Measurements from ENCODE around the gene UBE2L5. TPM values are rescaled to one million over a fixed set of nuclear protein-coding genes. Genes with fewer than 3 reads are reported as not detected.

UBE2L5 gene
- total and polyA plus RNA-seq, 2 experiments from 2014 or later = not detected

DNA sequence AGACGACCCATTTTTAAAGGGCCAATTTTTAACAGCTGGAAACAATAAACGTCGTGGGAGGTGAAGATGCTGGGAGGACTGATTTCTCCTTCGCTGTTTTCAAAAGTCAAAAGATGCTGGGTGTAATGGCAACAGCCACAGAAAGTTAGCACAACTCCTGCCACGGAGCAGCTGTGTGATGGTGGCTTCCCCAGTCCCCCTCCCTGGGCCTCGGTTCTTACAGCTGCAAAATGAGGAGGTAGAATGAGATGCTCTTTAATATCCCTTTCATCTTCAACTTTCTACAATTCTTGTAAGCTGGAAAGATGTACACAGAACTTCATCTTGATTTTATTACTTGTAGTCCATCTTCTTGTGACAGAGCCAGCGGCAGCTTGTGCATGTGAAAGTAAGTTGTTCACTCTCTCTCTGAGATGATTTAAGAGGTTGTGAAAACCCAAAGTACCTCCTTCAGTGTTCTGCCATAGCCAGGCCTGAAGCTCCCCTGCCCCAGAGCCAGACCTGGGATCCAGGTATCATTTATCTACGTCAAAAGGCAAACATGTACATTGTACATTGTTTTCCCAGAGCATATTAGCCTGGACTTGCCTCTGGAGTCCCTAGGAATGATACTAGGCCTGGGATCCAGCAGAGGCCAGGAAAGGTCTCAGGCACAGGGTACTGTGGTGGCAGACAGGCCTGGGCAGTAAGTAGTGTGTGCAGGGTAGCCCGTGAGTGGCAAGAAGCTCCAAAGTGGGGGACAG, 3.4 kb upstream of the UBE2L5 start:
- H3K79me2 ChIP-seq (ENCODE audit: insufficient read depth) = no peaks in the 10 kb centered on the region
- TF ChIP-seq EZH2phosphoT487 (IDR thresholded peaks at IDR 0.05; ENCODE audit: insufficient read depth, low read depth) (no peak), EZH2 (IDR thresholded peaks at IDR 0.05; ENCODE audit: insufficient read depth, poor library complexity, severe bottlenecking) (no peak)
- H3K9ac ChIP-seq = no peak overlapping the region
- H3K36me3 ChIP-seq (ENCODE audit: low read depth) = no peaks in the 10 kb centered on the region
- H4K20me1 ChIP-seq (ENCODE audit: insufficient read depth) = no peaks in the 10 kb centered on the region
- no peak for DNase-seq
- H2AFZ ChIP-seq = no peak overlapping the region; the same call in 1 of the 2 replicates
- in situ Hi-C loops (cut with MboI) = no loop called here
- no peak overlapping the region for H3K4me2 ChIP-seq (ENCODE audit: unreplicated experiment)
- H3F3A ChIP-seq (ENCODE audit: insufficient read depth) = peaks cover 5% of the 10 kb centered on the region; the same call in 1 of the 2 replicates
- no peak overlapping the region for H3K4me3 ChIP-seq
- 0 out of 2 replicates have a peak, but pooled peaks cover 4% of the 10 kb centered on the region for H3K4me1 ChIP-seq (ENCODE audit: insufficient read depth)
- 34 to 44% methylated on average over 9 of the region's 9 CpGs for WGBS, 2 experiments (ENCODE audit: low coverage in 1 of 2, low lambda C conversion rate in 2 of 2, missing lambda C conversion rate in 2 of 2)
- no peaks in the 10 kb centered on the region for H3K9me2 ChIP-seq (ENCODE audit: insufficient read depth)
- H3K9me3 ChIP-seq (ENCODE audit: low read depth) = no peaks in the 10 kb centered on the region
- H3K27me3 ChIP-seq (replicated peaks; ENCODE audit: insufficient read depth) = no peaks in the 10 kb centered on the region
- no peak overlapping the region for H3K27ac ChIP-seq

DNA sequence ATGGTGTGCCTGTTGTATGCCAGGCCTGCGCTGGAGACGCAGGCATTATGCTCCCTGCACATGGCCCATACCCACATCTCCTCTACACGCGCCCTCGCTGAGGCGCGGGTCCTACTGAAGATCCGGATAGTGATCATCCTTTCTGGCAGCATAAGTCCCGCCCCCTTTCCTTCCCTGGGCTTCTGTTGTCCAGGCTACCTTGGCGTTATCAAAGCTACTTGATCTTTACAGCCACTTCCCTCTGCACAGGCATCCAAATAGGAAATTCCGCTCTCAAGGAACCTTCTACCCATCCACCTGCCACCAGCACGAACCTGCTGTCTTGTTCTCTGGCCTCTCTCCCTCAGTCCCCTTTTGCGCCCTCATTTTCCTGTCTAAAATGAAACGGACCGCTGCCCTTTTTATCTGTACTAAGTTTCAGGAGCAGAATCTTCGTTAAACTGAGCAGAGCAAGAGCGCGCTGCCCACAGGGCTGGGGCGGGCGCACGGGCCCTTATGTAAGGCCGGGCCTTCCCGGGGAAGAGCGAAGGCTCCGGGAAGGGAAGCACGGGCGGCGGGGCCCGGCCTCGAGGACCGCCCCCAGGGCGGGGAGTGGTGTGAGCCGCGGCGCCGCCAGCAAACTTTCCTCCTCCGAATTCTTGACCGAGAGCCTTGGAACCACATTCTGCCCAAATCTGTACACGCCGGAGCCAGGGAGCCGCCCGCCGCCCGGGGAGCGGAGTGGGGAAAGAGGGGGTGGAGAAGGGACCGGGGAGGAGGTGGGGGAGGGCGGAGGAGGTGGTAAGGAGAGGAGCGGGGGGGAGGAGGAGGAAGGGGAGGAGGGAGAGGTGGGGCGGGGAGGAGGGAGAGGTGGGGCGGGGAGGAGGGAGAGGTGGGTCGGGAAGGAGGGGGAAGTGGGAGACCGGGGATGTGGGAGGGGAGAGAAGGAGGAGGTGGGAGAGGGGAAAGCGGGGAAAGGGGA, 920 bp upstream of the UBE2L5 start:
- H3K4me2 ChIP-seq (ENCODE audit: unreplicated experiment) = peak overlapping the region; percentile 84
- H4K20me1 ChIP-seq (ENCODE audit: insufficient read depth) = no peaks in the 10 kb centered on the region
- peak overlapping the region; percentile 85 for H3K4me3 ChIP-seq
- H3K9ac ChIP-seq = peak overlapping the region; percentile 89
- in situ Hi-C loops (cut with MboI) = no loop called here
- H3K4me1 ChIP-seq (ENCODE audit: insufficient read depth) = 0 out of 2 replicates have a peak, but pooled peaks cover 4% of the 10 kb centered on the region
- no peaks in the 10 kb centered on the region for H3K27me3 ChIP-seq (replicated peaks; ENCODE audit: insufficient read depth)
- H3K27ac ChIP-seq = peak overlapping the region; percentile 82
- no peak for TF ChIP-seq EZH2 (IDR thresholded peaks at IDR 0.05; ENCODE audit: insufficient read depth, poor library complexity, severe bottlenecking)
- no peak for TF ChIP-seq EZH2phosphoT487 (IDR thresholded peaks at IDR 0.05; ENCODE audit: insufficient read depth, low read depth)
- peak; percentile 94 for DNase-seq
- no peaks in the 10 kb centered on the region for H3K79me2 ChIP-seq (ENCODE audit: insufficient read depth)
- peak overlapping the region; percentile 91 for H2AFZ ChIP-seq
- no peaks in the 10 kb centered on the region for H3K9me3 ChIP-seq (ENCODE audit: low read depth)
- H3K9me2 ChIP-seq (ENCODE audit: insufficient read depth) = no peaks in the 10 kb centered on the region
- peaks cover 5% of the 10 kb centered on the region; the same call in 1 of the 2 replicates for H3F3A ChIP-seq (ENCODE audit: insufficient read depth)
- WGBS, 2 experiments (ENCODE audit: low coverage in 1 of 2, low lambda C conversion rate in 2 of 2, missing lambda C conversion rate in 2 of 2) = 6 to 7% methylated on average over 38 to 53 of the region's 53 CpGs
- no peaks in the 10 kb centered on the region for H3K36me3 ChIP-seq (ENCODE audit: low read depth)

DNA sequence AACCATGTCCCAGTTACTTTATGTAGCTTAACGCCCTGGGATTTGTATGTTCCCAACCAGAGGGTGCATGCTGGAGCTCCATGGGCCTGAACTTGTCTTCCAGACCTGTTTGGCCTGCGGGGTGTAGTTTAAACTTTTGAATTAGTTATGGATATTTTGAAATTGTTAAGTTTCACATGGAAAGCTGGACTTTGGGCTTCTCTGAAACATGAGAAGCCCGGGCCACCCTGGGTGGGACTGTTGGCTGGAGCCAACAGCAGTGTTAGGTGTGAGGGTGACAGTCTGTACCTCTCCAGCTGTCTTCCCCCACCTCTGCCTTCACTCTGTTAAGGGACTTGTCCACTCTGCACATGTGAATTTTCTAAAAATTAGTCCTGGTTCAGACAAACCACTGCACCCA, 1.6 kb downstream of the UBE2L5 start:
- no peak for DNase-seq

DNA sequence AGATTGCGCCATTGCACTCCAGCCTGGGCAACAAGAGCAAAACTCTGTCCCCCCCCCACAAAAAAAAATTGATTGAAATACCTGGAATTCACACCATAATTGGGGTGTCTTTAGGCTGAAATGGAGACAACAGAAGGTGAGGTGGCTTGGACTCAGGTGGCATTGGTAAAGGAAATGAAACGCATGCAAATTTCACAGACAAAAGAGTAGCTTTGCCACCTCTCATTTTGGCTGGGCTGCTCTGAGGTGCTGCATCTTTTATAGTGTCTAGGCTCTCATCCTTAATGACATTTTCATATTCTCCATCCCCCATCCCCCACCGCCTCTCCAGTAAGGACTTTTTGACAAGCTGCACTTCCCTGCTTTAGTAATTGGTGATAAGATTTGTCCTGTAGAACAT, 6.9 kb downstream of the UBE2L5 start:
- Histone ChIP-seq H3K9me2 (ENCODE audit: insufficient read depth) (no peaks in the 10 kb centered on the region), H3K27ac (peak overlapping the region; percentile 72; the same call in 1 of the 2 replicates), H4K20me1 (ENCODE audit: insufficient read depth) (no peaks in the 10 kb centered on the region), H3K4me2 (ENCODE audit: unreplicated experiment) (peak overlapping the region; percentile 73), H3K36me3 (ENCODE audit: low read depth) (no peaks in the 10 kb centered on the region), H3K4me3 (no peak overlapping the region), H3F3A (ENCODE audit: insufficient read depth) (peaks cover 25% of the 10 kb centered on the region), H2AFZ (no peak overlapping the region), H3K4me1 (ENCODE audit: insufficient read depth) (peaks cover 36% of the 10 kb centered on the region), H3K9me3 (ENCODE audit: low read depth) (no peaks in the 10 kb centered on the region), H3K79me2 (ENCODE audit: insufficient read depth) (no peaks in the 10 kb centered on the region), H3K27me3 (replicated peaks; ENCODE audit: insufficient read depth) (no peaks in the 10 kb centered on the region), H3K9ac (no peak overlapping the region)
- WGBS, 2 experiments (ENCODE audit: low coverage in 1 of 2, low lambda C conversion rate in 2 of 2, missing lambda C conversion rate in 2 of 2) = 96 to 98% methylated on average over 3 of the region's 3 CpGs
- in situ Hi-C loops (cut with MboI) = no loop called here
- TF ChIP-seq EZH2phosphoT487 (IDR thresholded peaks at IDR 0.05; ENCODE audit: insufficient read depth, low read depth) (no peak), EZH2 (IDR thresholded peaks at IDR 0.05; ENCODE audit: insufficient read depth, poor library complexity, severe bottlenecking) (no peak)
- no peak for DNase-seq

More for the DNA sequence above, 1.6 kb downstream of the UBE2L5 start:
- no peak overlapping the region for H3K4me2 ChIP-seq (ENCODE audit: unreplicated experiment)
- no peak overlapping the region for H3K4me3 ChIP-seq
- no peaks in the 10 kb centered on the region for H3K9me2 ChIP-seq (ENCODE audit: insufficient read depth)
- H3K36me3 ChIP-seq (ENCODE audit: low read depth) = no peaks in the 10 kb centered on the region
- no peaks in the 10 kb centered on the region for H3K9me3 ChIP-seq (ENCODE audit: low read depth)
- 88 to 94% methylated on average over 3 of the region's 3 CpGs for WGBS, 2 experiments (ENCODE audit: low coverage in 1 of 2, low lambda C conversion rate in 2 of 2, missing lambda C conversion rate in 2 of 2)
- H4K20me1 ChIP-seq (ENCODE audit: insufficient read depth) = no peaks in the 10 kb centered on the region
- H3K4me1 ChIP-seq (ENCODE audit: insufficient read depth) = peaks cover 11% of the 10 kb centered on the region
- no peaks in the 10 kb centered on the region for H3K27me3 ChIP-seq (replicated peaks; ENCODE audit: insufficient read depth)
- in situ Hi-C loops (cut with MboI) = no loop called here
- H3K27ac ChIP-seq = no peak overlapping the region
- H3F3A ChIP-seq (ENCODE audit: insufficient read depth) = peaks cover 5% of the 10 kb centered on the region; the same call in 1 of the 2 replicates
- no peak overlapping the region for H3K9ac ChIP-seq
- TF ChIP-seq EZH2 (IDR thresholded peaks at IDR 0.05; ENCODE audit: insufficient read depth, poor library complexity, severe bottlenecking) = no peak
- no peak for TF ChIP-seq EZH2phosphoT487 (IDR thresholded peaks at IDR 0.05; ENCODE audit: insufficient read depth, low read depth)
- H3K79me2 ChIP-seq (ENCODE audit: insufficient read depth) = no peaks in the 10 kb centered on the region
- H2AFZ ChIP-seq = no peak overlapping the region
